H1 (cell line): ENCODE data around the gene MOCS1. TPM values are rescaled to one million over a fixed set of nuclear protein-coding genes. Genes with fewer than 3 reads are reported as not detected.

Experiments used
- CTCF ChIA-PET: fragments of 300-600 bp; sonication (Branson Sonifier 250); formaldehyde crosslinking; loops from one replicate; lab custom pipeline; 2021; ENCODE audit not compliant: partially characterized antibody; lab: Charles Lee
- POLR2A ChIA-PET: fragments of 300-600 bp; sonication (Branson Sonifier 250); formaldehyde crosslinking; loops from one replicate; lab custom pipeline; 2021; ENCODE audit warnings: inconsistent platforms; ENCODE audit not compliant: partially characterized antibody; lab: Charles Lee
- DNase-seq, 2 experiments: peaks; one replicate each; pipeline versions ENCODE4 v3.0.0 to v3.0.0-alpha.2; 2010 to 2022; ENCODE audit warnings: low spot score in 2 of 2, low read depth in 1 of 2, mixed read lengths in 1 of 2
- FAIRE-seq: peaks from 2 replicates; lab custom pipeline; 2011; peaks lifted over from hg19 to GRCh38; lab: Jason Lieb, UNC
- H2AFZ ChIP-seq: 2 replicates; pipeline ENCODE4 v1.8.1; 2012; ENCODE audit warnings: low read length, inconsistent platforms
- H2AK5ac ChIP-seq: 2 replicates; pipeline ENCODE4 v1.6.1; 2013; ENCODE audit warnings: low read depth, low read length
- H2BK120ac ChIP-seq: replicated peaks from 2 replicates; pipeline ENCODE3; 2013; ENCODE audit warnings: low read depth, low read length, inconsistent platforms
- H2BK12ac ChIP-seq: 2 replicates; pipeline ENCODE4 v1.6.1; 2013; ENCODE audit warnings: low read depth, low read length
- H2BK15ac ChIP-seq: 2 replicates; pipeline ENCODE4 v1.6.1; 2013; ENCODE audit warnings: low read length
- H2BK20ac ChIP-seq: 2 replicates; pipeline ENCODE4 v1.6.1; 2013; ENCODE audit warnings: low read length
- H2BK5ac ChIP-seq: 2 replicates; pipeline ENCODE4 v1.6.1; 2013; ENCODE audit warnings: low read depth, low read length
- H3K14ac ChIP-seq: 2 replicates; pipeline ENCODE4 v1.6.1; 2013; ENCODE audit warnings: inconsistent platforms; ENCODE audit not compliant: insufficient read length
- H3K18ac ChIP-seq: 2 replicates; pipeline ENCODE4 v1.6.1; 2013; ENCODE audit warnings: low read length; ENCODE audit errors: extremely low read depth
- H3K23ac ChIP-seq: 2 replicates; pipeline ENCODE4 v1.6.1; 2013; ENCODE audit warnings: inconsistent platforms; ENCODE audit not compliant: insufficient read length
- H3K23me2 ChIP-seq: 2 replicates; pipeline ENCODE4 v1.6.1; 2013; ENCODE audit warnings: low read depth, low read length
- H3K27ac ChIP-seq: 2 replicates; pipeline ENCODE4 v1.6.1; 2011; ENCODE audit warnings: low read depth, low read length, inconsistent platforms
- H3K27me3 ChIP-seq, 4 experiments: replicated peaks in 1 of 4; 1 replicate in 1 of 4; 2 replicates in 3 of 4; pipeline versions ENCODE4 v1.6.1 to v1.8.1; 2011 to 2013; ENCODE audit warnings: low read length in 3 of 4, mild to moderate bottlenecking in 3 of 4, inconsistent platforms in 2 of 4, mixed read lengths in 2 of 4, moderate library complexity in 1 of 4; ENCODE audit not compliant: control insufficient read depth in 3 of 4, insufficient read depth in 3 of 4; ENCODE audit errors: extremely low read depth in 1 of 4
- H3K36me3 ChIP-seq, 4 experiments: 2 replicates each; pipeline versions ENCODE4 v1.6.1 to v1.8.1; 2011 to 2013; ENCODE audit warnings: mild to moderate bottlenecking in 4 of 4, low read length in 3 of 4, moderate library complexity in 2 of 4, control low read depth in 1 of 4, inconsistent platforms in 1 of 4; ENCODE audit not compliant: insufficient read depth in 4 of 4, control insufficient read depth in 2 of 4
- H3K4ac ChIP-seq: replicated peaks from 2 replicates; pipeline ENCODE3; 2013; ENCODE audit warnings: low read length, low read depth, mixed read lengths, inconsistent platforms; ENCODE audit not compliant: insufficient read length
- H3K4me1 ChIP-seq, 4 experiments: replicated peaks in 1 of 4; 1 replicate in 1 of 4; 2 replicates in 3 of 4; pipeline versions ENCODE4 v1.6.1 to v1.8.1; 2011 to 2013; ENCODE audit warnings: low read length in 3 of 4, inconsistent platforms in 2 of 4, mixed read lengths in 1 of 4; ENCODE audit not compliant: insufficient read depth in 4 of 4, control insufficient read depth in 3 of 4
- H3K4me2 ChIP-seq, 2 experiments: 2 replicates each; pipeline versions ENCODE4 v1.6.1 to v1.8.1; 2011 to 2013; ENCODE audit warnings: low read depth in 2 of 2, low read length in 2 of 2, control low read depth in 1 of 2, inconsistent platforms in 1 of 2, mild to moderate bottlenecking in 1 of 2; ENCODE audit not compliant: insufficient read depth in 1 of 2
- H3K4me3 ChIP-seq, 4 experiments: fragments of 200-600, 300-600 bp in 1 of 4; sonication (generic), shearing (Covaris generic), sonication (Bioruptor Twin) in 1 of 4; 2 replicates each; pipeline versions ENCODE4 v1.5.1 to v1.8.1; 2011 to 2016; ENCODE audit warnings: low read length in 4 of 4, low read depth in 3 of 4, control low read depth in 2 of 4, inconsistent platforms in 2 of 4, mild to moderate bottlenecking in 2 of 4, mixed read lengths in 1 of 4, moderate library complexity in 1 of 4; ENCODE audit not compliant: insufficient read depth in 2 of 4; ENCODE audit errors: extremely low read depth in 1 of 4
- H3K56ac ChIP-seq: replicated peaks from 2 replicates; pipeline ENCODE3; 2013; ENCODE audit warnings: low read depth, mild to moderate bottlenecking, mixed read lengths, low read length, inconsistent platforms; ENCODE audit not compliant: insufficient read length
- H3K79me1 ChIP-seq: 2 replicates; pipeline ENCODE4 v1.6.1; 2013; ENCODE audit warnings: low read depth, low read length, control low read depth
- H3K79me2 ChIP-seq, 2 experiments: 2 replicates each; pipeline versions ENCODE4 v1.6.1 to v1.8.1; 2012 to 2013; ENCODE audit warnings: low read length in 2 of 2, mild to moderate bottlenecking in 2 of 2, inconsistent platforms in 1 of 2; ENCODE audit not compliant: insufficient read depth in 2 of 2, control insufficient read depth in 1 of 2
- H3K9ac ChIP-seq, 4 experiments: replicated peaks in 1 of 4; 1 replicate in 1 of 4; 2 replicates in 3 of 4; pipeline versions ENCODE4 v1.6.1 to v1.8.1; 2011 to 2013; ENCODE audit warnings: low read depth in 3 of 4, low read length in 3 of 4, control low read depth in 2 of 4, mild to moderate bottlenecking in 2 of 4, moderate library complexity in 2 of 4, inconsistent platforms in 1 of 4; ENCODE audit errors: extremely low read depth in 1 of 4
- H3K9me3 ChIP-seq, 2 experiments: 2 replicates each; pipeline versions ENCODE4 v1.6.1 to v1.8.1; 2012 to 2013; ENCODE audit warnings: mild to moderate bottlenecking in 2 of 2, moderate library complexity in 2 of 2, control low read depth in 1 of 2, inconsistent platforms in 1 of 2, low read depth in 1 of 2, low read length in 1 of 2, mixed read lengths in 1 of 2; ENCODE audit not compliant: insufficient read depth in 2 of 2
- H4K20me1 ChIP-seq, 2 experiments: replicated peaks in 1 of 2; 2 replicates each; pipeline versions ENCODE3 to v1.8.1; 2011 to 2013; ENCODE audit warnings: inconsistent platforms in 2 of 2, low read length in 2 of 2, mild to moderate bottlenecking in 1 of 2; ENCODE audit not compliant: insufficient read depth in 2 of 2, control insufficient read depth in 1 of 2
- H4K5ac ChIP-seq: 2 replicates; pipeline ENCODE4 v1.6.1; 2013; ENCODE audit warnings: low read length, low read depth, mixed read lengths, inconsistent platforms; ENCODE audit not compliant: insufficient read length
- H4K8ac ChIP-seq: 2 replicates; pipeline ENCODE4 v1.8.0; 2013; ENCODE audit warnings: mild to moderate bottlenecking, moderate library complexity, low read length, inconsistent platforms; ENCODE audit not compliant: insufficient read depth; ENCODE audit errors: extremely low read depth
- H4K91ac ChIP-seq: replicated peaks from 2 replicates; pipeline ENCODE3; 2013; ENCODE audit warnings: low read length, mixed read lengths, inconsistent platforms; ENCODE audit not compliant: insufficient read length
- EZH2 ChIP-seq: fragments of 200-600 bp; sonication (generic); IDR thresholded peaks from 2 replicates; pipeline ENCODE4 v1.7.1; 2012; ENCODE audit warnings: low read depth, mild to moderate bottlenecking, moderate library complexity, low read length, inconsistent platforms; ENCODE audit not compliant: severe bottlenecking
- RBBP5 ChIP-seq: IDR thresholded peaks from 2 replicates; pipeline ENCODE4 v1.7.1; 2012; ENCODE audit warnings: low read depth, mild to moderate bottlenecking, inconsistent platforms, low read length, moderate library complexity, borderline replicate concordance
- SUZ12 ChIP-seq: fragments of 200-600 bp; sonication (generic); IDR thresholded peaks from 2 replicates; pipeline ENCODE4 v1.6.1; 2012; ENCODE audit warnings: mild to moderate bottlenecking, inconsistent platforms, low read length, moderate library complexity, mixed read lengths
- WGBS, 2 experiments: shearing (Covaris generic) in 1 of 2; methylation state at CpG; one replicate each; pipeline versions ENCODE4 v1.1.6 to v1.1.7; 2013 to 2015; ENCODE audit warnings: low lambda C conversion rate in 2 of 2, mixed read lengths in 2 of 2, inconsistent platforms in 1 of 2, low coverage in 1 of 2, missing lambda C conversion rate in 1 of 2; ENCODE audit not compliant: insufficient replicate concordance in 2 of 2, insufficient coverage in 1 of 2, insufficient read length in 1 of 2; ENCODE audit errors: extremely low coverage in 1 of 2, missing lambda C conversion rate in 1 of 2; 5-methylcytosine and 5-hydroxymethylcytosine counted together
- polyA plus RNA-seq, 7 experiments: library from polyadenylated mRNA; depleted of rRNA in 3 of 7; stranded (reverse) in 5 of 7; unstranded in 2 of 7; fragments of >200 nt in 5 of 7; fragments of 200-250 nt in 2 of 7; gene quantifications; 1 replicate in 5 of 7; 2 replicates in 1 of 7; 4 replicates in 1 of 7; pipeline versions ENCODE4 v1.2.1 to v1.2.3, GENCODE V29; 2011 to 2013; ENCODE audit warnings: missing spikeins in 2 of 7, mixed read lengths in 2 of 7
- total RNA-seq: library from RNA; stranded (reverse); fragmentation: NEBNext Ultra II Directional; extraction: Animal tissue kit (Norgen Biotek cat#: 25700); gene quantifications from 2 replicates; pipeline ENCODE4 v1.2.1, GENCODE V29; 2021

The MOCS1 gene
- total and polyA plus RNA-seq, 2 of the 8 experiments (the other 6 are each of a cell fraction or from before 2014, with no cell fraction given) = 13.4 to 19.7 TPM

GRCh38 chr6:39936857-39937256, 2.6 kb upstream of the MOCS1 start:
- Histone ChIP-seq H3K4ac (no peak overlapping the region), H2BK20ac (no peak overlapping the region), H4K5ac (no peak overlapping the region), H2BK120ac (no peak overlapping the region), H3K4me1 (peaks cover 3 to 13% (median 9%) of the 10 kb centered on the region in 4 experiments; a peak in 6 of 7 replicates), H3K23ac (no peak overlapping the region), H3K9ac (no peak overlapping the region), H3K27me3 (no peaks in the 10 kb centered on the region; a peak in 1 of 7 replicates), H4K8ac (no peak overlapping the region), H4K91ac (no peak overlapping the region), H2BK12ac (no peak overlapping the region), H3K36me3 (no peaks in the 10 kb centered on the region), H3K79me1 (0 out of 2 replicates have a peak, but pooled peaks cover 2% of the 10 kb centered on the region), H3K27ac (no peak overlapping the region), H3K79me2 (no peaks in the 10 kb centered on the region; a peak in 1 of 4 replicates), H2AK5ac (no peak overlapping the region), H2BK15ac (no peak overlapping the region), H4K20me1 (no peaks in the 10 kb centered on the region), H3K23me2 (peaks cover 5% of the 10 kb centered on the region; the same call in 1 of the 2 replicates), H3K9me3 (no peaks in the 10 kb centered on the region), H2BK5ac (no peak overlapping the region), H3K4me2 (no peak overlapping the region), H3K56ac (no peak overlapping the region), H3K4me3 (no peak overlapping the region), H2AFZ (no peak overlapping the region), H3K14ac (no peak overlapping the region), H3K18ac (no peak overlapping the region)
- ChIA-PET CTCF (interaction anchor here (0.6 to 1.0 kb wide), 2 partner anchors 393 to 667 kb away, joined by 3 read pairs; no protein-coding TSS in a partner anchor), POLR2A (interaction anchor here (1.6 kb wide), 1 partner anchor 13 kb away, joined by 4 read pairs; no protein-coding TSS in a partner anchor)
- no peak for DNase-seq
- no peak for FAIRE-seq
- 100% methylated on average over 1 of the region's 1 CpG; no CpG with 5 or more reads in 1 of the 2 experiments for WGBS, 2 experiments
- TF ChIP-seq SUZ12 = no peak
- TF ChIP-seq EZH2 = no peak
- TF ChIP-seq RBBP5 = no peak
